A673 (cell line): ENCODE results near the gene UPF1. TPM values are rescaled to one million over a fixed set of nuclear protein-coding genes. Genes with fewer than 3 reads are reported as not detected.

ENCODE experiments used
- BruUV-seq: library from RNA; stranded (reverse); fragments of 400-500 nt; replicated peaks from 2 replicates; lab custom pipeline; 2021; lab: Mats Ljungman, UMichigan
- CTCF ChIA-PET: fragments of 300-600 bp; sonication (Branson Sonifier 250); formaldehyde crosslinking; loops from one replicate; lab custom pipeline; 2022; ENCODE audit warnings: antibody characterized with exemption; lab: Charles Lee
- POLR2A ChIA-PET: fragments of 300-600 bp; sonication (Branson Sonifier 250); formaldehyde crosslinking; loops from one replicate; lab custom pipeline; 2022; ENCODE audit warnings: antibody characterized with exemption; ENCODE audit not compliant: low non-redundant PET; lab: Charles Lee
- DNase-seq: peaks from one replicate; pipeline ENCODE4 v3.0.0-alpha.2; 2015; ENCODE audit warnings: low spot score
- H3K27ac ChIP-seq: fragments of 200-600 bp; sonication (generic); 2 replicates; pipeline ENCODE4 v1.5.1; 2016; ENCODE audit warnings: mixed run types, low read depth, mild to moderate bottlenecking, mixed read lengths, antibody characterized with exemption, low read length; ENCODE audit not compliant: poor library complexity, severe bottlenecking
- H3K27me3 ChIP-seq: fragments of 200-600 bp; sonication (generic); replicated peaks from 2 replicates; pipeline ENCODE4 v1.6.1; 2017; ENCODE audit warnings: mixed run types, low read depth, mild to moderate bottlenecking, mixed read lengths, antibody characterized with exemption, low read length; ENCODE audit not compliant: insufficient read depth, poor library complexity
- H3K36me3 ChIP-seq: fragments of 200-600 bp; sonication (generic); 2 replicates; pipeline ENCODE4 v1.6.1; 2016; ENCODE audit warnings: mixed run types, mild to moderate bottlenecking, mixed read lengths, antibody characterized with exemption, low read length; ENCODE audit not compliant: insufficient read depth, poor library complexity, severe bottlenecking
- H3K4me1 ChIP-seq: fragments of 200-600 bp; sonication (generic); 2 replicates; pipeline ENCODE4 v1.6.1; 2017; ENCODE audit warnings: mixed run types, mild to moderate bottlenecking, mixed read lengths, antibody characterized with exemption, low read length; ENCODE audit not compliant: insufficient read depth, poor library complexity, severe bottlenecking
- H3K4me3 ChIP-seq: fragments of 200-600 bp; sonication (generic); 2 replicates; pipeline ENCODE4 v1.5.1; 2016; ENCODE audit warnings: low read depth, mixed run types, mild to moderate bottlenecking, mixed read lengths, low read length; ENCODE audit not compliant: poor library complexity, severe bottlenecking
- H3K9me3 ChIP-seq: fragments of 200-600 bp; sonication (generic); 2 replicates; pipeline ENCODE4 v1.6.1; 2016; ENCODE audit warnings: mixed run types, low read depth, mild to moderate bottlenecking, mixed read lengths, antibody characterized with exemption, low read length; ENCODE audit not compliant: poor library complexity, severe bottlenecking
- CTCF ChIP-seq: fragments of 300-800, 200-600 bp; sonication (generic); conservative IDR thresholded peaks from 2 replicates; pipeline ENCODE4 v1.5.1; 2017; ENCODE audit warnings: low read depth, mild to moderate bottlenecking, antibody characterized with exemption, low read length, moderate library complexity, mixed read lengths
- EZH2 ChIP-seq: fragments of 200-600 bp; sonication (generic); IDR thresholded peaks from 2 replicates; pipeline ENCODE4 v1.6.1; 2017; ENCODE audit warnings: borderline replicate concordance, low read depth, mild to moderate bottlenecking, mixed read lengths, antibody characterized with exemption, low read length; ENCODE audit not compliant: poor library complexity, severe bottlenecking
- intact Hi-C: fragments of 100-400 bp; cut with micrococcal nuclease; formaldehyde crosslinking; loops from one replicate; pipeline ENCODE4 v1.10.0; 2022; ENCODE audit not compliant: unreplicated experiment
- total RNA-seq: library from RNA; stranded (reverse); gene quantifications from 2 replicates; pipeline ENCODE4 v1.2.3, GENCODE V29; 2021

UPF1 gene
- total RNA-seq, 1 experiment from 2014 or later, result 83.8 TPM

GRCh38 chr19:18897094-18898029, 65.6 kb downstream of the UPF1 start:
- CTCF ChIA-PET, result no interaction called here
- Histone ChIP-seq H3K36me3 (no peaks in the 10 kb centered on the region), H3K4me1 (peaks cover 10% of the 10 kb centered on the region), H3K27ac (no peak overlapping the region), H3K27me3 (no peaks in the 10 kb centered on the region), H3K9me3 (no peaks in the 10 kb centered on the region), H3K4me3 (no peak overlapping the region)
- POLR2A ChIA-PET, result no interaction called here
- TF ChIP-seq EZH2 (no peak), CTCF (no peak)
- intact Hi-C loops, result no loop called here
- DNase-seq, result no peak
- BruUV-seq, result no TSS peak

- no peaks in the 10 kb centered on the region for H3K36me3 ChIP-seq
- no peak overlapping the region for H3K27ac ChIP-seq
- BruUV-seq, result no TSS peak
- no peak overlapping the region for H3K4me3 ChIP-seq
- no peaks in the 10 kb centered on the region for H3K9me3 ChIP-seq
- ChIA-PET POLR2A (no interaction called here), CTCF (interaction anchor here (0.7 kb wide), 1 partner anchor 21 kb away, joined by 21 read pairs; no protein-coding TSS in a partner anchor)
- H3K27me3 ChIP-seq, result no peaks in the 10 kb centered on the region
- no peak for TF ChIP-seq EZH2
- no peak for TF ChIP-seq CTCF
- intact Hi-C loops, result no loop called here
- H3K4me1 ChIP-seq, result peaks cover 10% of the 10 kb centered on the region
- no peak for DNase-seq
Measured at GRCh38 chr19:18898081-18898606, 66.4 kb downstream of the UPF1 start.

GRCh38 chr19:18898607-18899408, 67.0 kb downstream of the UPF1 start:
- DNase-seq, result no peak
- POLR2A ChIA-PET, result no interaction called here
- Histone ChIP-seq H3K27ac (no peak overlapping the region), H3K36me3 (no peaks in the 10 kb centered on the region), H3K4me1 (peaks cover 10% of the 10 kb centered on the region), H3K9me3 (no peaks in the 10 kb centered on the region), H3K27me3 (no peaks in the 10 kb centered on the region), H3K4me3 (no peak overlapping the region)
- TF ChIP-seq EZH2 (no peak), CTCF (no peak)
- CTCF ChIA-PET, result interaction anchor here (0.7 kb wide), 1 partner anchor 22 kb away, joined by 21 read pairs; no protein-coding TSS in a partner anchor
- no TSS peak for BruUV-seq
- intact Hi-C loops, result no loop called here
